Measurements from ENCODE around the gene IRAK1.

Gene IRAK1

GRCh38 chrX:154040863-154041262 lies 21.2 kb upstream of the IRAK1 start:
- DNase-seq (ENCODE audit: low spot score): no peak
- POLR2A ChIA-PET (ENCODE audit: low non-redundant PET): no interaction called here
- CTCF ChIA-PET: interaction anchor here (1.2 kb wide), 1 partner anchor 27 kb away, joined by 4 read pairs; no protein-coding TSS in a partner anchor
- H3K27ac ChIP-seq: peak overlapping the region; percentile 92
- no peak for TF ChIP-seq CTCF (conservative IDR thresholded peaks at IDR 0.05; ENCODE audit: low read depth)

GRCh38 chrX:154040307-154040756 lies 20.6 kb upstream of the IRAK1 start:
- ChIA-PET CTCF (interaction anchor here (1.2 kb wide), 1 partner anchor 27 kb away, joined by 4 read pairs; no protein-coding TSS in a partner anchor), POLR2A (ENCODE audit: low non-redundant PET) (no interaction called here)
- TF ChIP-seq CTCF (conservative IDR thresholded peaks at IDR 0.05; ENCODE audit: low read depth): no peak
- peak; percentile 9 for DNase-seq (ENCODE audit: low spot score)
- H3K27ac ChIP-seq: peak overlapping the region; percentile 92

- CTCF ChIA-PET: no interaction called here
- peak overlapping the region; percentile 92 for H3K27ac ChIP-seq
- no peak for DNase-seq (ENCODE audit: low spot score)
- TF ChIP-seq CTCF (conservative IDR thresholded peaks at IDR 0.05; ENCODE audit: low read depth): no peak
- POLR2A ChIA-PET (ENCODE audit: low non-redundant PET): no interaction called here
Observed at GRCh38 chrX:154039577-154039976, 19.9 kb upstream of the IRAK1 start.

GRCh38 chrX:154038656-154039055 lies 19.0 kb upstream of the IRAK1 start:
- ChIA-PET CTCF (no interaction called here), POLR2A (ENCODE audit: low non-redundant PET) (no interaction called here)
- no peak for DNase-seq (ENCODE audit: low spot score)
- TF ChIP-seq CTCF (conservative IDR thresholded peaks at IDR 0.05; ENCODE audit: low read depth): no peak
- peak overlapping the region; percentile 92 for H3K27ac ChIP-seq

GRCh38 chrX:154037754-154038153 lies 18.1 kb upstream of the IRAK1 start:
- ChIA-PET POLR2A (ENCODE audit: low non-redundant PET) (no interaction called here), CTCF (no interaction called here)
- DNase-seq (ENCODE audit: low spot score): no peak
- peak overlapping the region; percentile 92 for H3K27ac ChIP-seq
- TF ChIP-seq CTCF (conservative IDR thresholded peaks at IDR 0.05; ENCODE audit: low read depth): no peak

- ChIA-PET POLR2A (ENCODE audit: low non-redundant PET) (interaction anchor here (0.7 kb wide), 1 partner anchor 1062 kb away, joined by 8 read pairs; no protein-coding TSS in a partner anchor), CTCF (interaction anchor here (0.6 kb wide), 1 partner anchor 22 kb away, joined by 3 read pairs; no protein-coding TSS in a partner anchor)
- no peak overlapping the region for H3K27ac ChIP-seq
- no peak for TF ChIP-seq CTCF (conservative IDR thresholded peaks at IDR 0.05; ENCODE audit: low read depth)
- DNase-seq (ENCODE audit: low spot score): no peak
Observed at GRCh38 chrX:154036513-154036912, 16.8 kb upstream of the IRAK1 start.

Data from RWPE1 (cell line).